Endothelial cell of umbilical vein (primary cell): ENCODE results near the gene WBP4. TPM values are rescaled to one million over a fixed set of nuclear protein-coding genes. Genes with fewer than 3 reads are reported as not detected.

Source experiments
- BruUV-seq: library from RNA; stranded (reverse); fragments of 400-500 nt; replicated peaks from 2 replicates; lab custom pipeline; 2021; lab: Mats Ljungman, UMichigan
- CTCF ChIA-PET: fragments of 300-600, 350-600 bp; sonication (Branson Sonifier 250); formaldehyde crosslinking; loops from one replicate; lab custom pipeline; 2021; ENCODE audit warnings: antibody characterized with exemption, inconsistent platforms; lab: Charles Lee
- POLR2A ChIA-PET: fragments of 300-600, 350-600 bp; sonication (Branson Sonifier 250); formaldehyde crosslinking; loops from one replicate; lab custom pipeline; 2021; ENCODE audit warnings: antibody characterized with exemption, inconsistent platforms; lab: Charles Lee
- DNase-seq: peaks from one replicate; pipeline ENCODE4 v3.0.0-alpha.2; 2011; ENCODE audit warnings: low read depth, low spot score
- FAIRE-seq: peaks from 2 replicates; lab custom pipeline; 2011; peaks lifted over from hg19 to GRCh38; lab: Jason Lieb, UNC
- H2AFZ ChIP-seq: 2 replicates; pipeline ENCODE4 v1.6.0; 2012; ENCODE audit warnings: low read depth, low read length, control low read depth, inconsistent platforms
- H3K27ac ChIP-seq: 2 replicates; pipeline ENCODE4 v1.5.1; 2011; ENCODE audit warnings: low read depth, mild to moderate bottlenecking, control low read depth, low read length, moderate library complexity; ENCODE audit not compliant: insufficient read depth
- H3K27me3 ChIP-seq, 2 experiments: 2 replicates each; pipeline versions ENCODE4 v1.6.0 to v1.6.1; 2011; ENCODE audit warnings: low read length in 2 of 2, mixed read lengths in 1 of 2; ENCODE audit not compliant: control insufficient read depth in 2 of 2, insufficient read depth in 2 of 2
- H3K36me3 ChIP-seq, 2 experiments: 2 replicates in 1 of 2; 3 replicates in 1 of 2; pipeline ENCODE4 v1.5.1; 2011; ENCODE audit warnings: low read length in 2 of 2, mild to moderate bottlenecking in 1 of 2, moderate library complexity in 1 of 2; ENCODE audit not compliant: control insufficient read depth in 2 of 2, insufficient read depth in 2 of 2; ENCODE audit errors: extremely low read depth in 1 of 2
- H3K4me1 ChIP-seq: 3 replicates; pipeline ENCODE4 v1.5.1; 2011; ENCODE audit warnings: mild to moderate bottlenecking, low read length; ENCODE audit not compliant: control insufficient read depth, insufficient read depth; ENCODE audit errors: extremely low read depth
- H3K4me2 ChIP-seq: 2 replicates; pipeline ENCODE4 v1.6.1; 2011; ENCODE audit warnings: low read length, control low read depth, mixed read lengths; ENCODE audit not compliant: insufficient read depth
- H3K4me3 ChIP-seq, 3 experiments: fragments of 200-600 bp in 1 of 3; sonication (generic), shearing (Covaris generic) in 1 of 3; replicated peaks in 1 of 3; 2 replicates each; pipeline ENCODE4 v1.5.1; 2011 to 2016; ENCODE audit warnings: control low read depth in 3 of 3, low read length in 3 of 3, mild to moderate bottlenecking in 2 of 3, inconsistent platforms in 1 of 3, low read depth in 1 of 3, moderate library complexity in 1 of 3; ENCODE audit not compliant: insufficient read depth in 1 of 3
- H3K79me2 ChIP-seq: 2 replicates; pipeline ENCODE4 v1.6.0; 2012; ENCODE audit warnings: low read length, inconsistent platforms; ENCODE audit not compliant: control insufficient read depth, insufficient read depth
- H3K9ac ChIP-seq: replicated peaks from 2 replicates; pipeline ENCODE3; 2011; ENCODE audit warnings: low read length, control low read depth; ENCODE audit not compliant: insufficient read depth; ENCODE audit errors: extremely low read depth
- H3K9me1 ChIP-seq: replicated peaks from 3 replicates; pipeline ENCODE4 v1.6.0; 2011; ENCODE audit warnings: mild to moderate bottlenecking, low read length; ENCODE audit not compliant: control insufficient read depth, insufficient read depth; ENCODE audit errors: extremely low read depth
- H3K9me3 ChIP-seq: replicated peaks from 2 replicates; pipeline ENCODE4 v1.5.1; 2012; ENCODE audit warnings: low read length, inconsistent platforms; ENCODE audit not compliant: control insufficient read depth, insufficient read depth
- H4K20me1 ChIP-seq: replicated peaks from 2 replicates; pipeline ENCODE3; 2011; ENCODE audit warnings: mild to moderate bottlenecking, low read length; ENCODE audit not compliant: control insufficient read depth, insufficient read depth; ENCODE audit errors: extremely low read depth
- CTCF ChIP-seq, 2 donors: IDR thresholded peaks; 1 replicate in 1 of 2; 2 replicates in 1 of 2; pipeline ENCODE4 v1.5.1; 2011; ENCODE audit warnings: low read length in 2 of 2, mild to moderate bottlenecking in 2 of 2, moderate library complexity in 2 of 2, control low read depth in 1 of 2, inconsistent platforms in 1 of 2, low read depth in 1 of 2; ENCODE audit not compliant: insufficient read depth in 1 of 2; ENCODE audit errors: extremely low read depth in 1 of 2
- EZH2 ChIP-seq: IDR thresholded peaks from 2 replicates; pipeline ENCODE4 v1.6.1; 2012; ENCODE audit warnings: borderline replicate concordance, low read depth, mild to moderate bottlenecking, moderate library complexity, low read length, inconsistent platforms; ENCODE audit not compliant: severe bottlenecking
- FOS ChIP-seq: IDR thresholded peaks from 2 replicates; pipeline ENCODE4 v1.6.1; 2011; ENCODE audit warnings: mild to moderate bottlenecking, low read length, moderate library complexity, borderline replicate concordance; ENCODE audit not compliant: insufficient read depth
- GATA2 ChIP-seq: IDR thresholded peaks from 2 replicates; pipeline ENCODE4 v1.7.0; 2011; ENCODE audit warnings: low read depth, mild to moderate bottlenecking, moderate library complexity, mixed read lengths, low read length; ENCODE audit not compliant: insufficient read length, insufficient read depth
- JUN ChIP-seq: IDR thresholded peaks from 2 replicates; pipeline ENCODE4 v1.6.1; 2011; ENCODE audit warnings: borderline replicate concordance, low read depth; ENCODE audit not compliant: insufficient read length, insufficient read depth
- MAX ChIP-seq: IDR thresholded peaks from 2 replicates; pipeline ENCODE4 v1.6.1; 2011; ENCODE audit not compliant: insufficient read depth, insufficient read length
- MYC ChIP-seq: IDR thresholded peaks from one replicate; pipeline ENCODE4 v1.6.1; 2011; ENCODE audit warnings: mild to moderate bottlenecking, low read depth, low read length
- POLR2A ChIP-seq: IDR thresholded peaks from 2 replicates; pipeline ENCODE4 v1.6.1; 2012; ENCODE audit warnings: low read depth, mild to moderate bottlenecking, control low read depth, low read length
- POLR2AphosphoS5 ChIP-seq: IDR thresholded peaks from 2 replicates; pipeline ENCODE4 v1.6.1; 2012; ENCODE audit warnings: low read depth, mild to moderate bottlenecking, control low read depth, low read length, moderate library complexity; ENCODE audit not compliant: insufficient read depth
- dilution Hi-C: fragments of 300-500 bp; cut with MboI; formaldehyde crosslinking; loops from one replicate; pipeline ENCODE4 v1.15.0; 2019; ENCODE audit warnings: low sequenced_read_pairs; ENCODE audit not compliant: extremely low pct_ligation_motif_present
- intact Hi-C: fragments of 100-400 bp; cut with micrococcal nuclease; formaldehyde crosslinking; loops from one replicate; pipeline ENCODE4 v1.10.0; 2022
- polyA plus RNA-seq, 4 experiments: library from polyadenylated mRNA; depleted of rRNA in 3 of 4; stranded (reverse) in 3 of 4; unstranded in 1 of 4; fragments of >200 nt; gene quantifications; 2 replicates each; pipeline versions ENCODE4 v1.2.1 to v1.2.3, GENCODE V29; 2011 to 2012; ENCODE audit warnings: missing spikeins in 1 of 4
- total RNA-seq: library from RNA; stranded (reverse); gene quantifications from 2 replicates; pipeline ENCODE4 v1.2.3, GENCODE V29; 2021

WBP4 gene
- total and polyA plus RNA-seq, 2 donors (not counting 3 experiments of a cell fraction or from before 2014, with no cell fraction given): 4.3 to 14.8 TPM

- DNase-seq: peak; percentile 81
- Histone ChIP-seq H3K4me1 (peaks cover 49% of the 10 kb centered on the region), H3K9ac (peak overlapping the region; percentile 93), H3K9me1 (no peaks in the 10 kb centered on the region), H3K27ac (peak overlapping the region; percentile 93), H4K20me1 (no peaks in the 10 kb centered on the region), H3K27me3 (no peaks in the 10 kb centered on the region), H3K36me3 (peaks cover 0 to under 1% of the 10 kb centered on the region in 2 experiments), H2AFZ (peak overlapping the region; percentile 97), H3K9me3 (no peaks in the 10 kb centered on the region), H3K79me2 (peaks cover 59% of the 10 kb centered on the region), H3K4me2 (peak overlapping the region; percentile 94), H3K4me3 (peak overlapping the region; percentile 56 to 96 (median 71))
- TF ChIP-seq MYC (no peak), POLR2A (peak; percentile 14)
- CTCF ChIA-PET: interaction anchor here (0.9 to 2.3 kb wide), 6 partner anchors 10 to 239 kb away, joined by 3 to 8 read pairs (median 5); partner anchors contain the start of gene ELF1
- BruUV-seq: no TSS peak
- POLR2A ChIA-PET: interaction anchor here (0.7 to 1.2 kb wide), 5 partner anchors 9 to 172 kb away, joined by 3 to 5 read pairs (median 4); no protein-coding TSS in a partner anchor
- intact Hi-C loops (loop anchor here (1.0 to 10.0 kb wide), 7 partner anchors 72 to 902 kb away; partner anchors contain the start of genes KBTBD6, MRPS31, NAA16 and VWA8), dilution Hi-C loops (no loop called here)
- FAIRE-seq: no peak
Measured at GRCh38 chr13:41060724-41061074, 610 bp upstream of the WBP4 start.

- H3K36me3 ChIP-seq: peaks cover 5 to 9% of the 10 kb centered on the region in 2 experiments
- H2AFZ ChIP-seq: peak overlapping the region; percentile 97
- DNase-seq: peak; percentile 84
- H3K9ac ChIP-seq: peak overlapping the region; percentile 93
- no peaks in the 10 kb centered on the region for H3K27me3 ChIP-seq
- intact Hi-C loops: loop anchor here (2.0 to 10.0 kb wide), 5 partner anchors 141 to 900 kb away; partner anchors contain the start of genes MRPS31, NAA16 and VWA8
- H3K9me1 ChIP-seq: no peaks in the 10 kb centered on the region
- peaks cover 47% of the 10 kb centered on the region for H3K79me2 ChIP-seq
- H3K27ac ChIP-seq: peak overlapping the region; percentile 93
- peak overlapping the region; percentile 98 for H3K4me2 ChIP-seq
- FAIRE-seq: peak; percentile 4
- H3K4me1 ChIP-seq: peaks cover 49% of the 10 kb centered on the region
- no peaks in the 10 kb centered on the region for H4K20me1 ChIP-seq
- no peak for TF ChIP-seq MAX
- no peak for TF ChIP-seq MYC
- TF ChIP-seq POLR2AphosphoS5: no peak
- no peak for TF ChIP-seq CTCF (IDR thresholded peaks at IDR 0.05; ENCODE audit: extremely low read depth in 1 of 2, insufficient read depth in 1 of 2, low read depth in 1 of 2, low read length in 2 of 2)
- TF ChIP-seq JUN: no peak
- no peak for TF ChIP-seq FOS
- TF ChIP-seq GATA2: no peak
- TF ChIP-seq POLR2A: no peak
- TF ChIP-seq EZH2: no peak
- CTCF ChIA-PET: interaction anchor here (0.9 to 1.2 kb wide), 3 partner anchors 87 to 141 kb away, joined by 3 to 5 read pairs (median 4); no protein-coding TSS in a partner anchor
- BruUV-seq: TSS peak; percentile 37
- dilution Hi-C loops: no loop called here
- H3K9me3 ChIP-seq: no peaks in the 10 kb centered on the region
- POLR2A ChIA-PET: no interaction called here
- H3K4me3 ChIP-seq: peak overlapping the region; percentile 56 to 96 (median 71)
Measured at GRCh38 chr13:41061914-41062837, 867 bp downstream of the WBP4 start.
